ENCODE data around the gene TTC34.

TTC34 gene

DNA sequence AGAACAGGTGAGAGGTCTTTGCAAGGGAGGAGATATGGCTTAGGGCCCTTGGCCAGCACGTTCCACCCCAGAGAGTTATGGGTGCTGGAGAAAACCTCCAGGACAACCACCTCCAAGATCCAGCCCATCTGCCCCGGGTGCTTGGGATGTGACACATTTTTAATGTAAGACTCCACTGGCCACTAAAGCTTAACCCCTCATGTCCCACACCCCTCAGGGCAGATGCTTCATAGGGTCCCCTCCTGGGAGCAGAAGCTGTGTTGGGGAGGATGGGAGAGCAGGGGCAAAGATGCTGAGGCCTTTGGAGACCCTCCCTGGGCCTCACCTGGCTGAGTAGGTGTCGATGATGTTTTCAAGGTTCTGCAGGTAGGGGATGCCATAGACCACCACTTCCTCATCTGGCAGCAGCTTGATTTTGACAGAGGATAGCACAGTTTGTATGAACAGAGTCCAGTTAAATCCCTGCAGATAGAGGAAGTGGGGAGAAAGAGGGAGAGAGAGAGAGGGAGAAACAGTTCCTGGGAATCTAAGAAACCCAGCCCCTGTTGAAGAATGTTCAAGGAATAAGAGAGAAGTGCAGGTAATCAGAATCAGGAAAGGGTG lies 203.1 kb downstream of the TTC34 start:
- TF ChIP-seq GATA3 (IDR thresholded peaks at IDR 0.05; ENCODE audit: low read depth, low read length) (no peak), GATA2 (IDR thresholded peaks at IDR 0.05; ENCODE audit: low read depth, low read length) (no peak)

DNA sequence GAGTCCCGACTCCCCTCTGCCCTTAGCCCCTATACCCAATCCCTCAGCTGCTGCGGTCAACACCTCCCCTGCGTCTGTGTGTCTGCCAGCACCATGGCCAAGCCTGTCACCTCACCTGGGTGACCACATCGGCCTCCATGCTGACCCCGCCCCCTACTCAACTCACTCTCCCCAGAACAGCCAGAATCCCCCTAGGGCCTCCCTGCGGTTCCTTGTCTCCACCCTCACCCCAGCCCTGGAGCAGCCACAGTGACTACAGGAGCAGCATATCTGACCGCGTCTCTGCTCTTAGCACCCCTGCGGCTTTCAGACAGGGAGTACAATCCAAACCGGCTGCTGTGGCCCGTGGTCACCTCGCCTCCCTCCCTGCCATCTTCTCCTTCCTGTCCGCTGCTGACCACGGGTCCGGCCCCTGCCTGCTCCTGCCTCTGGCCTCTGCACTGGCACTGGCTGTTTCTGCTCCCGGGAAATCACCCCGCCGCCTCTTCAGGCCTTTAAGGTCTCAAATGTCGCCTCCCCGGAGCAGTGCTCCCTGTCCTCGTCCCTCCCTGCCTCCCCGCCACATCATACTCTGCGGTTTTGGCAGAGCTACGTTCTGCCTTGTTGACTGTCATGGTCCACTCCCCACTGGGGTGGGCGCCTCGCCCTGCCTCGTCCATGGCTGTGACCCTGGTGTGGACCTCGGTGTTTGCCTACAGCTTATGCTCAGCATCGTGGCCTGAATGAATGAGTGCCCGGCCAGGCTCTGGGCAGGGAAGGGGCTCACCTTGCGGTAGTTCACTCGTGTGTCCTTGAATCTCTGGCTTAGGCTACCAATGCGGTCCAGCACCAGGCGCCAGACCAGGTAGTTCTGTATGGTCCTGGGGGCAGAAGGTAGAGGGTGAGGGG lies 203.8 kb downstream of the TTC34 start:
- TF ChIP-seq GATA2 (IDR thresholded peaks at IDR 0.05; ENCODE audit: low read depth, low read length) (no peak), GATA3 (IDR thresholded peaks at IDR 0.05; ENCODE audit: low read depth, low read length) (no peak)

DNA sequence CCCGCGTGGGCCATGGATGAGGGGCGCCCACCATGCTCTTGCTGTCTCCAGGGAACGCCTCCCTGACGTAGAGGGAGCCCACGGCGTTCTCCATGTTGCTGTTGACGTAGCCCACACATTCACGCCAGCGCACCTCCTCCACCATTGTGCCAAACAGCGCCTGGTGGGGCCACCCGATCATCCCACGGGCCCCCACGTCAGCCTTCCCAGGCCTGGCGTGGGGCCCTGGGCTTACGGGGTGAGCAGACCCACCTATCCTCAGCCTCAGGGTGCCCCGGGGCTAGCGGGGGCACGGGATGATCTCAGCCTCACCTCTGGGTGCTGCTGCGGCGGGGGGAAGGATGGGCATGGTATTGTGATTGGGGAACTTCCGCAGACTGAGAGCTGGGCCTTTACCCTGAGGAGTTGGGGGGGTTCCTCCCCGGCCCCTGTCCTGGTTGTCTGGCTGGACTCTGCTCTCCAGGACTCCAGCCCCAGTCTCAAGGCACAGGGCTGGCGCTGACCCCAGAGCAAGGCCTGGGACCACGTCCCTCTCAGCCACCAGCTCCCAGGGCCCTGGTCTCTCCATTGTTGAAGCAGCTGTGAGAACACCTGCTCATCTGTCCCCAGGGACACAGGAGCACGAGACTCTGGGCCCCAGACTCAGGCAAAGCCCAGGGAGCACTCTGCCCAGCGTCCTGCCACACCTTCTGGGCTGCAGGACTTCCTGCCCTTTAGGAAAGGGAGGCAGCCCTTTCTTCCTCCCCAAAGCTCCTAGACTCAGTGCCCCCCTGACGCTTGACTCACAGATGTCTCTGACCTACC lies 204.8 kb downstream of the TTC34 start:
- TF ChIP-seq GATA3 (IDR thresholded peaks at IDR 0.05; ENCODE audit: low read depth, low read length) (no peak), GATA2 (IDR thresholded peaks at IDR 0.05; ENCODE audit: low read depth, low read length) (no peak)

DNA sequence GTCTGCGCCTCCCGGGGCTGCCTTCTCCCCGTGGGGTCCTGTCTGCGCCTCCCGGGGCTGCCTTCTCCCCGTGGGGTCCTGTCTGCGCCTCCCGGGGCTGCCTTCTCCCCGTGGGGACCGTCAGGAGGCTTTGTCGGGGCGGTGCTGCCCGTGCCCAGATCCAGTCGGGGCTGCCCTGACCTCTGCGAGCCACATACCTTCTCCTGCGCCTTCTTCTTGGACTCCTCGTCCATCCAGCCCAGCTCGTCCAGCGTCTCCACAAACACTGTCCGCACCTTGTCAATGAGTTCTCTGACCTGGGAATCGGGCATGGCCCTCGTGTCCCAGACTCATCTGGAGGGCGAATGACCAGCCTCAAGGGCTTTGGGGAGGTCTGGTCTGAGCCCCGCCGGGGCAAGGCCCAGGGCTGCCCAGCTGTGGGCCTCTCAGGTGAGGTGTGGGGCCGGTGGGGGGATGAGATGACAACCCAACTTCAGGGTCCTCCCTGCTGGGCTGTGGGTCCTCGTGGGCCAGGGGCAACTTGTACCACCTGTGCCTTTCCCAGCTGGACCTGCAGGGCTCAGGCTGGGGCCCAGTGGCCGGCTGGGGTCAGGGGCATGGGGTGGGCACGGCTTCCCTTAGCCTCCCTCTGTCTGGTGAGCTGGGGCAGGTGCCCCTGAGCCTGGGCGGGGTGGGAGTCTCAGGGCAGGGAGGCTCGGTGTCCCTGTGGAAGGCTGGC lies 205.5 kb downstream of the TTC34 start:
- no peak for TF ChIP-seq GATA3 (IDR thresholded peaks at IDR 0.05; ENCODE audit: low read depth, low read length)
- no peak for TF ChIP-seq GATA2 (IDR thresholded peaks at IDR 0.05; ENCODE audit: low read depth, low read length)

DNA sequence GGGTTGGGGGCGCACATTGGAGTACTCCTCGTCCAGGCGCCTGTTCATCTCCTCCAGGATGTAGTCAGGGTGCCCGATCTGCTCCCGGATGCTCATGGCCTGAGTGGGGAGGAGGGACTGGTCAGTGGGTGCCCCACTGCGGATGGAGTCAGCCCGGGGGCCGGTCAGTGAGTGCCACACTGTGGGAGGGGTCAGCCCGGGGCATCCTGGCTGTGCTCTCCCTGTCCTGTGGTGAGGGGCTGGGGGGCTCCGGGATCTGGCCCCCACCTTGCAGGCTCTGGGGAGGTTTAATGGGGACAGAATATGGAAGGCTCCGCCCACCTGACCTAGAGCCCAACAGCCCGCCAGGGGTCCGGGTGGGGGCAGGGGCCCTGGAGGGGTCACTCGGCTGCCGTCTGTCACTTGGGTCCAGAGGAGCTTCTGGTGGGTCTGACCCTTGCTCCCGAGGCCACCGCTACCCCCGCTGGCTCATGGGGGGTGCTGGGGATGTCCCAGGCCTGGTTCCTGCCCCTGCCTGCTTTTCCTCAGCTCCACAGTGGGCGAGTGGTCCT lies 206.2 kb downstream of the TTC34 start:
- TF ChIP-seq GATA3 (IDR thresholded peaks at IDR 0.05; ENCODE audit: low read depth, low read length) (no peak), GATA2 (IDR thresholded peaks at IDR 0.05; ENCODE audit: low read depth, low read length) (no peak)

DNA sequence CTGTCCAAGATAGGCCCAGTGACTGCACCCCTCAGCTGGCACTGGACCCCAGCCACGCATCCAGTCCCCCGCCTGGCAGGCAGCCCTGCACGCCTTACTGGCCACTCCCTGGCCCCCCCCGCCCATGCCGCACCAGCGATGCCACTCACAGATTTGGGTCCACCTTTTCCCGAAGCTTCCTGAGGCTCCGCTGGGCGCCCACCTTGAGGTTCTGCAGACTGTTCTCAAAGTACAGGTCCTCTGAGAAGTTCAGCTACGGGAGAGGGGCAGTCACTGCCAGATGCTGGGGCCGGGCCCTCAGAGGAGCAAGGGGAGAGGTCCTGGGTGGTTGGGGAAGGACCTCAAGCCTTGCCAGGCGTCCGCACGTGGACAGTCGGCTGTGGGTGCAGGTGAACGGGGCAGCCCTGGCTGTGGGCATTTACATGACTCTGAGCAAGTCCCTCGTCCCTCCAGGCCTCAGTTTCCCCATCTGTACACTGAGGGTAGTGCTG lies 206.8 kb downstream of the TTC34 start:
- no peak for TF ChIP-seq GATA3 (IDR thresholded peaks at IDR 0.05; ENCODE audit: low read depth, low read length)
- no peak for TF ChIP-seq GATA2 (IDR thresholded peaks at IDR 0.05; ENCODE audit: low read depth, low read length)

DNA sequence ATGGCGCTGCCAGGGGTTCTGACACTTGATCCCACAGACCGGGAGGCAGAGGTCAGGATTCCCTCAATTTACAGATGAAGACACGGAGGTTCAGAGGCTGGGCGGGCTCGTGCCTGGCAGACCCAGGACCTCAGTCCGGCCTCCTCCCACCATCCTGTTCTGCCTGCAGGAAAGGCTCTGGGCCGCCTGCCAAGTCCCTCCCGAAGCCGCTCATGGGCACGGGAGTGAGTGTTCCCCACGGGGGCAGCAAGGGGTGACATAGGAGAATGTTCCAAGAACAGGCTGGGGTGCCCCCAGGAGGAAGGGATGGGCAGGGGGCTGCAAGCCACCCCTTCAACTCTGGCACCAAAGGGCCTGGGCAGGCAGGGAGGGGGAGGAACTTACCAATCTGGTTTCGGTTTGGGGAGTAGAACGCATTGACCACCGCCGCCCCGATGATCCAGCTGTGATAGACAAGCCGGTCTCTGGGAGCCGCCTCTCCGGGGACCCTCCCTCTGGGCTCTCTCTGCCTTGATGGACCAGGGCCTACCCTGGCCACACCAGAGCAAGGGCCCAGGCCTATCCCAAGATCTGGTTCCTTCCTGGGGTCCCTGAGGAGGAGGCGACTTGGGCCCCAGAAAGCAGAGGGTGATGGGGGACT lies 207.4 kb downstream of the TTC34 start:
- no peak for TF ChIP-seq GATA2 (IDR thresholded peaks at IDR 0.05; ENCODE audit: low read depth, low read length)
- no peak for TF ChIP-seq GATA3 (IDR thresholded peaks at IDR 0.05; ENCODE audit: low read depth, low read length)

DNA sequence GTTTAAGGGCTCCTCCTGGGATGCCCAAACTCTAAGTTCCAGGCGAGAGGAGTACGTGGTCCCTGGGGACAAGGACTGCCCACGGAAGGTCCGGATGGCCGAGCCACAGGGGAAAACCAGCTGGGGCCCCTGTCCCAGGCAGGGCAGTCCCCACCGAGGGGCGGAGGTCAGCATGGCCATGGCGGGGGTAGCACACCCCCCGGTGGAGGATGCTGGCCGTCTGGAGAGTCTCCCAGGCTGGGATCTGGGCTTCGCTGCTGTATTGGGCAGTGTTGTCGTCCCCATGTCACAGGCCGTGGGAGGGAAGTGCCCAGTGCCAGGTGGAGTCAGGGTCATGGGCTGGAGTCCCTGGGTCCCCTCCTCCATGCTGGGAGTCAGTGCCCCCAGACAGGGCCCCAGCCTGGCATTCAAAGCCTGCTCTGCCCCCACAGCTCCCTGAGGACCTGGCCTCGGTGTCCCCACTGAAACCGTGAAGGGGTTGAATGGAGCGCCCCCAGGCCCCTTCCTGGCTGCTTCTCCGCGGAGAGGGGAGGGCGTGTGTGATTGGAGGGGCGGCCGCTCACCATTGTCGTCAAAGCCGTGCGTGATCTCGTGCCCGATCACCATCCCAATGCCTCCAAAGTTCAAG lies 208.1 kb downstream of the TTC34 start:
- no peak for TF ChIP-seq GATA2 (IDR thresholded peaks at IDR 0.05; ENCODE audit: low read depth, low read length)

DNA sequence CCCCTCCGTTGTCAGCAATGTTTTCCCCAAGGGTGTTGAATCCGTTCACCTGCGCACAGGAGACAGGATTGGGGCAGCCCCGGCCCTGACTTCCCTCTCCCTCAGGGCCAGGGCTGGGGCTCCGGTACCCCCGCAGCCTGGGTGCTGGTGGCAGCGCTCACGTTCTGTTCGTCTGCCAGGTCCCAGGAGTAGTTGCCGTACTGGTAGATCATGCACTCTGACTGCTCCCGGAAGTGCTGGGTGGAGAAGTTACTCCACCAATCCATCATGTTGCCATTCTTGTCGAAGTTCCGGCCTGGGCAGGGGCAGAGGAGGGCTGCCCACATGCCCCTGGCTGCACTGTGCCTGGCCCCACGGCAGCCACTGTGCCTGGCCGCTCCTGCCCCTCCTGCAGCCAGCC lies 208.8 kb downstream of the TTC34 start:
- TF ChIP-seq GATA3 (IDR thresholded peaks at IDR 0.05; ENCODE audit: low read depth, low read length) (no peak), GATA2 (IDR thresholded peaks at IDR 0.05; ENCODE audit: low read depth, low read length) (no peak)

DNA sequence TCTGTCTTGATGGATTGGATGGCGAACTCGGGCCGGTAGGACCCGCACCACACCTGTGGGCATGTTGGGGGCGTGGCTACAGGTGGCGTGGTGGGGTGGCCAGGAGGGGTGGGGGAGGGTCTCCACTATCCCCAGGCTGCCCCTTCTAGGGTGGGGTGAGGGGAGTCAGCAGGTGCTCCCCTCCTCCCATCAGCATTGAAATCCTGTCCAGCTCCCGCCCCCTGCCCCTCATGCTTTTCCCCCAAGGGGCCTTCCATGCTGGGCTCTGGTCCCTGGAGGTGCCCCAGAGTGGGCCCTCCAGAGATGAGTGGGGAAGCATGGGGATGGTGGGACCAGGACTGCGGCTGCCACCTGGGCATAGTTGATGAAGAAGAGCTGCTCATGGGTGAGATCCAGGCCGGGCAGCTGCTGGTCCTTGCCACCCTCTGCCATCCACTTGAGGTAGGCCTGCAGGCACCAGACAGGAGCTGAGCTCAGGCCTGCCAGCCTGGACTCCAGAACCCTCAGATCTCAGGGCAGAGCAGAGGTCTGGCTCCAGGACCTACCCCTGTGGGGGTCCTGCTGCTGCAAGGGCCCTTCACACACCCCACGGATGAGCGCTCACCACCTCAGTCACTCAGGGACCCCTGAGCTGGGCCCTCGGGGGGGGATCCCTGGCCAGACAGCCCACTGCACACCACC lies 209.8 kb downstream of the TTC34 start:
- TF ChIP-seq GATA2 (IDR thresholded peaks at IDR 0.05; ENCODE audit: low read depth, low read length) (no peak), GATA3 (IDR thresholded peaks at IDR 0.05; ENCODE audit: low read depth, low read length) (no peak)

DNA sequence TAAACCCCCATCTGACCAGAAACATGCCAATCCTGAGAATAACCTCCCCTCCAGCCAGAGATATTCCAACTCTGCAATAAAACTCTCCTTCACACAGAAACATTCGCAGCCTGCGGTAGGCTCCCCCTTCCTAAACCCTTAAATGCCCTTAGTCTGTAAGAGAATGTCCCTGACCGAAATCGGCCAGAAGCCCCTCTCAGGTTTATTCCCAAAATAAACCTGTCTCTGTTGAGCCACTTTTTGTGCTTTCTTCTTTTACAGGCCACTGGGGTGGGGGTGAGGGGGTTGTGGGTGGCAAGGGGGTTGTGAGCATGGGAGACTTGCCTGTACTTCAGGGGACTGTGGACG lies 210.3 kb downstream of the TTC34 start:
- no peak for TF ChIP-seq GATA3 (IDR thresholded peaks at IDR 0.05; ENCODE audit: low read depth, low read length)
- no peak for TF ChIP-seq GATA2 (IDR thresholded peaks at IDR 0.05; ENCODE audit: low read depth, low read length)
